GM23338 (cell line): ENCODE measurements around the gene TRMT2A. TPM values are rescaled to one million over a fixed set of nuclear protein-coding genes. Genes with fewer than 3 reads are reported as not detected.

Experiments
- ATAC-seq: fragments of 200-7000 bp; cut with Tn5 transposase; 3 replicates; pipeline ENCODE4 v1.9.1; 2020
- DNase-seq: peaks from one replicate; pipeline ENCODE4 v3.0.0-alpha.2; 2015; ENCODE audit warnings: low spot score
- H2AFZ ChIP-seq: fragments of 200-600 bp; sonication (generic); 2 replicates; pipeline ENCODE4 v1.8.0; 2016; ENCODE audit warnings: antibody characterized with exemption, mild to moderate bottlenecking, moderate library complexity
- H3F3A ChIP-seq: fragments of 200-600 bp; sonication (generic); replicated peaks from 2 replicates; pipeline ENCODE4 v1.8.0; 2017; ENCODE audit warnings: antibody characterized with exemption, mixed run types, low read depth
- H3K27ac ChIP-seq: fragments of 200-600 bp; sonication (generic); 2 replicates; pipeline ENCODE4 v1.6.1; 2016; ENCODE audit warnings: low read depth
- H3K27me3 ChIP-seq: fragments of 200-600 bp; sonication (generic); 2 replicates; pipeline ENCODE4 v1.8.0; 2016; ENCODE audit warnings: mild to moderate bottlenecking, mixed run types, moderate library complexity; ENCODE audit not compliant: insufficient read depth
- H3K36me3 ChIP-seq: fragments of 200-600 bp; sonication (generic); 2 replicates; pipeline ENCODE4 v1.8.0; 2016; ENCODE audit warnings: mild to moderate bottlenecking; ENCODE audit not compliant: insufficient read depth
- H3K4me1 ChIP-seq: fragments of 200-600 bp; sonication (generic); 2 replicates; pipeline ENCODE4 v1.8.0; 2016; ENCODE audit warnings: mild to moderate bottlenecking, moderate library complexity; ENCODE audit not compliant: insufficient read depth
- H3K4me2 ChIP-seq: fragments of 200-600 bp; sonication (generic); 2 replicates; pipeline ENCODE4 v1.7.1; 2017; ENCODE audit warnings: mixed run types
- H3K4me3 ChIP-seq: fragments of 200-600 bp; sonication (generic); 2 replicates; pipeline ENCODE4 v1.6.1; 2016; ENCODE audit warnings: mixed run types
- H3K79me2 ChIP-seq: fragments of 200-600 bp; sonication (generic); replicated peaks from 2 replicates; pipeline ENCODE4 v1.8.0; 2017; ENCODE audit warnings: mild to moderate bottlenecking; ENCODE audit not compliant: insufficient read depth
- H3K9me2 ChIP-seq: fragments of 200-600 bp; sonication (generic); 2 replicates; pipeline ENCODE4 v1.8.0; 2017; ENCODE audit not compliant: insufficient read depth
- H4K20me1 ChIP-seq: fragments of 200-600 bp; sonication (generic); replicated peaks from 2 replicates; pipeline ENCODE4 v1.8.0; 2017; ENCODE audit warnings: mild to moderate bottlenecking; ENCODE audit not compliant: insufficient read depth
- H3K27ac Mint-ChIP-seq: 2 replicates; pipeline ENCODE4 v1.8.0; 2020; ENCODE audit warnings: inconsistent platforms, mild to moderate bottlenecking, moderate library complexity, mixed read lengths
- H3K27me3 Mint-ChIP-seq: 3 replicates; pipeline ENCODE4 v1.8.0; 2022; ENCODE audit warnings: low read depth, mild to moderate bottlenecking, moderate library complexity, mixed read lengths, inconsistent platforms; ENCODE audit not compliant: insufficient read depth, poor library complexity
- H3K36me3 Mint-ChIP-seq: 3 replicates; pipeline ENCODE4 v1.8.0; 2021; ENCODE audit warnings: low read depth, mild to moderate bottlenecking, inconsistent platforms, moderate library complexity, mixed read lengths
- H3K4me1 Mint-ChIP-seq: 3 replicates; pipeline ENCODE4 v1.8.0; 2020; ENCODE audit warnings: mild to moderate bottlenecking, inconsistent platforms, mixed read lengths
- H3K4me3 Mint-ChIP-seq: 3 replicates; pipeline ENCODE4 v1.8.0; 2021; ENCODE audit warnings: moderate library complexity, mild to moderate bottlenecking, inconsistent platforms, mixed read lengths
- H3K9me3 Mint-ChIP-seq: 3 replicates; pipeline ENCODE4 v1.8.0; 2020; ENCODE audit warnings: moderate library complexity, mild to moderate bottlenecking, inconsistent platforms, mixed read lengths
- CREB1 ChIP-seq: fragments of 250-450 bp; sonication (Bioruptor Pico); IDR thresholded peaks from 2 replicates; pipeline ENCODE4 v1.5.0; 2020; ENCODE audit warnings: low read depth, mild to moderate bottlenecking, moderate library complexity
- CTCF ChIP-seq, 2 experiments: fragments of 200-600 bp in 1 of 2; sonication (generic) in 1 of 2; conservative IDR thresholded peaks; 2 replicates each; pipeline versions ENCODE4 v1.5.1 to v1.6.1; 2016 to 2017; ENCODE audit warnings: antibody characterized with exemption in 2 of 2, low read depth in 2 of 2, mild to moderate bottlenecking in 2 of 2, moderate library complexity in 1 of 2
- ETS1 ChIP-seq: IDR thresholded peaks from 2 replicates; pipeline ENCODE4 v1.6.1; 2016; ENCODE audit warnings: antibody characterized with exemption
- EZH2 ChIP-seq: fragments of 200-600 bp; sonication (generic); IDR thresholded peaks from one replicate; pipeline ENCODE4 v1.8.0; 2017; ENCODE audit warnings: antibody characterized with exemption, mild to moderate bottlenecking, low read depth; ENCODE audit not compliant: unreplicated experiment
- EZH2phosphoT487 ChIP-seq: fragments of 200-600 bp; sonication (generic); IDR thresholded peaks from one replicate; pipeline ENCODE4 v1.8.1; 2018; ENCODE audit warnings: antibody characterized with exemption; ENCODE audit not compliant: unreplicated experiment
- JUNB ChIP-seq: IDR thresholded peaks from one replicate; pipeline ENCODE4 v1.6.1; 2016; ENCODE audit warnings: antibody characterized with exemption; ENCODE audit not compliant: unreplicated experiment
- NANOG ChIP-seq: IDR thresholded peaks from 2 replicates; pipeline ENCODE4 v1.6.1; 2016; ENCODE audit warnings: antibody characterized with exemption, borderline replicate concordance
- POLR2AphosphoS5 ChIP-seq: IDR thresholded peaks from 2 replicates; pipeline ENCODE4 v1.6.1; 2016; ENCODE audit warnings: antibody characterized with exemption, low read depth
- REST ChIP-seq: IDR thresholded peaks from one replicate; pipeline ENCODE4 v1.6.1; 2018; ENCODE audit warnings: antibody characterized with exemption; ENCODE audit not compliant: unreplicated experiment
- STAT1 ChIP-seq: IDR thresholded peaks from one replicate; pipeline ENCODE4 v1.6.1; 2016; ENCODE audit warnings: antibody characterized with exemption; ENCODE audit not compliant: unreplicated experiment
- ZNF114 ChIP-seq: fragments of 250-450 bp; sonication (Bioruptor Pico); IDR thresholded peaks from 2 replicates; pipeline ENCODE4 v1.5.0; 2020; ENCODE audit warnings: mild to moderate bottlenecking, moderate library complexity
- ZNF331 ChIP-seq: fragments of 250-450 bp; sonication (Bioruptor Pico); IDR thresholded peaks from 2 replicates; pipeline ENCODE4 v1.5.0; 2020; ENCODE audit warnings: low read depth, mild to moderate bottlenecking, moderate library complexity
- ZNF462 ChIP-seq: fragments of 250-450 bp; sonication (Bioruptor Pico); IDR thresholded peaks from 2 replicates; pipeline ENCODE4 v1.5.0; 2020; ENCODE audit warnings: mild to moderate bottlenecking, moderate library complexity
- polyA plus RNA-seq: library from polyadenylated mRNA; unstranded; fragments of >200 nt; fragmentation: Nextera tagmentation; extraction: Ambion mirVana; gene quantifications from 2 replicates; pipeline ENCODE4 v1.2.1, GENCODE V29; 2016
- total RNA-seq: library from RNA; depleted of rRNA; stranded (reverse); fragments of >200 nt; shearing (Covaris generic); gene quantifications from 2 replicates; pipeline ENCODE4 v1.2.3, GENCODE V29; 2014

Gene TRMT2A
- total and polyA plus RNA-seq, 2 experiments from 2014 or later: 41.3 to 61.3 TPM

GRCh38 chr22:20065896-20066616 lies 51.0 kb downstream of the TRMT2A start:
- DNase-seq (no peak), ATAC-seq (no peak)
- Histone ChIP-seq H3K4me1 (no peaks in the 10 kb centered on the region), H3K79me2 (no peaks in the 10 kb centered on the region), H2AFZ (no peak overlapping the region), H3K27ac (no peak overlapping the region), H3K9me2 (no peaks in the 10 kb centered on the region), H3K4me3 (no peak overlapping the region), H3F3A (no peaks in the 10 kb centered on the region), H4K20me1 (no peaks in the 10 kb centered on the region), H3K36me3 (no peaks in the 10 kb centered on the region), H3K4me2 (no peak overlapping the region), H3K27me3 (no peaks in the 10 kb centered on the region)
- H3K27me3 Mint-ChIP-seq: peaks cover 7% of the 10 kb centered on the region
- H3K4me3 Mint-ChIP-seq: no peak overlapping the region
- H3K9me3 Mint-ChIP-seq: no peaks in the 10 kb centered on the region
- no peaks in the 10 kb centered on the region for H3K4me1 Mint-ChIP-seq
- H3K27ac Mint-ChIP-seq: no peak overlapping the region
- no peaks in the 10 kb centered on the region; the same call in 2 of the 3 replicates for H3K36me3 Mint-ChIP-seq
- TF ChIP-seq REST (no peak), ZNF331 (no peak), NANOG (no peak), EZH2 (no peak), CREB1 (no peak), POLR2AphosphoS5 (no peak), ZNF114 (CRISPR knock-in tag) (no peak), CTCF (conservative IDR thresholded peaks at IDR 0.05; ENCODE audit: low read depth in 2 of 2) (no peak), STAT1 (no peak), ZNF462 (CRISPR knock-in tag) (no peak), JUNB (no peak), EZH2phosphoT487 (no peak), ETS1 (no peak)
